ENCODE data around the gene SGTA.

- TF ChIP-seq EZH2 (IDR thresholded peaks at IDR 0.05; ENCODE audit: borderline replicate concordance, low read length) = no peak
- TF ChIP-seq, protein P1, sequence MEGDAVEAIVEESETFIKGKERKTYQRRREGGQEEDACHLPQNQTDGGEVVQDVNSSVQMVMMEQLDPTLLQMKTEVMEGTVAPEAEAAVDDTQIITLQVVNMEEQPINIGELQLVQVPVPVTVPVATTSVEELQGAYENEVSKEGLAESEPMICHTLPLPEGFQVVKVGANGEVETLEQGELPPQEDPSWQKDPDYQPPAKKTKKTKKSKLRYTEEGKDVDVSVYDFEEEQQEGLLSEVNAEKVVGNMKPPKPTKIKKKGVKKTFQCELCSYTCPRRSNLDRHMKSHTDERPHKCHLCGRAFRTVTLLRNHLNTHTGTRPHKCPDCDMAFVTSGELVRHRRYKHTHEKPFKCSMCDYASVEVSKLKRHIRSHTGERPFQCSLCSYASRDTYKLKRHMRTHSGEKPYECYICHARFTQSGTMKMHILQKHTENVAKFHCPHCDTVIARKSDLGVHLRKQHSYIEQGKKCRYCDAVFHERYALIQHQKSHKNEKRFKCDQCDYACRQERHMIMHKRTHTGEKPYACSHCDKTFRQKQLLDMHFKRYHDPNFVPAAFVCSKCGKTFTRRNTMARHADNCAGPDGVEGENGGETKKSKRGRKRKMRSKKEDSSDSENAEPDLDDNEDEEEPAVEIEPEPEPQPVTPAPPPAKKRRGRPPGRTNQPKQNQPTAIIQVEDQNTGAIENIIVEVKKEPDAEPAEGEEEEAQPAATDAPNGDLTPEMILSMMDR (IDR thresholded peaks at IDR 0.05; ENCODE audit: low read length) = no peak
Observed at GRCh38 chr19:2793577-2793976, 10.5 kb upstream of the SGTA start.

Measured in OCI-LY1 (cell line).